Activated CD8-positive, alpha-beta T cell treated with anti-CD3 and anti-CD28 coated beads, Interleukin-2, amount 10 ng/mL, durations not matched to agents 7 days and 5 days (primary cell): ENCODE results near the gene PLD1. TPM values are rescaled to one million over a fixed set of nuclear protein-coding genes. Genes with fewer than 3 reads are reported as not detected.
"Not testable (repeated sequence)": the region's sequence is repeated elsewhere in the genome, so short reads cannot be mapped to it uniquely, and the experiment has no call there.

Source experiments
- ATAC-seq: fragments of 150-1000 bp; cut with Tn5 transposase; one replicate; pipeline ENCODE4 v1.10.0; 2021; ENCODE audit warnings: moderate library complexity
- CTCF ChIA-PET: fragments of 350-600 bp; sonication (Branson Sonifier 250); formaldehyde crosslinking; loops from one replicate; lab custom pipeline; 2021; ENCODE audit warnings: antibody characterized with exemption; lab: Charles Lee
- POLR2A ChIA-PET: fragments of 350-600 bp; sonication (Branson Sonifier 250); formaldehyde crosslinking; loops from one replicate; lab custom pipeline; 2021; ENCODE audit warnings: antibody characterized with exemption; lab: Charles Lee
- DNase-seq: peaks from one replicate; pipeline ENCODE4 v3.0.0-alpha.2; 2020
- H3K27ac Mint-ChIP-seq: one replicate; pipeline ENCODE4 v1.8.0; 2021; ENCODE audit warnings: mild to moderate bottlenecking, mixed read lengths
- H3K27me3 Mint-ChIP-seq: one replicate; pipeline ENCODE4 v1.8.0; 2021; ENCODE audit warnings: low read depth, mixed read lengths
- H3K36me3 Mint-ChIP-seq: one replicate; pipeline ENCODE4 v1.8.0; 2021; ENCODE audit warnings: low read depth, mixed read lengths
- H3K4me1 Mint-ChIP-seq: one replicate; pipeline ENCODE4 v1.8.0; 2021; ENCODE audit warnings: low read depth, mixed read lengths
- H3K4me3 Mint-ChIP-seq: one replicate; pipeline ENCODE4 v1.8.0; 2021; ENCODE audit warnings: mild to moderate bottlenecking, mixed read lengths
- H3K9me3 Mint-ChIP-seq: one replicate; pipeline ENCODE4 v1.8.0; 2022; ENCODE audit warnings: mixed read lengths; ENCODE audit not compliant: insufficient read depth
- total RNA-seq, 2 experiments: library from RNA; stranded (reverse); gene quantifications; one replicate each; pipeline ENCODE4 v1.2.3, GENCODE V29; 2021

The PLD1 gene
- total RNA-seq, 2 experiments from 2014 or later, result 0.29 to 1.1 TPM

GRCh38 chr3:171694888-171695287, 115.4 kb downstream of the PLD1 start:
- peaks cover 7% of the 10 kb centered on the region for H3K27me3 Mint-ChIP-seq
- H3K36me3 Mint-ChIP-seq, result no peaks in the 10 kb centered on the region

GRCh38 chr3:171692551-171692950, 117.7 kb downstream of the PLD1 start:
- H3K27me3 Mint-ChIP-seq, H3K9me3 Mint-ChIP-seq, H3K36me3 Mint-ChIP-seq, POLR2A ChIA-PET, CTCF ChIA-PET, H3K4me3 Mint-ChIP-seq, ATAC-seq, DNase-seq, H3K27ac Mint-ChIP-seq, H3K4me1 Mint-ChIP-seq: not testable (repeated sequence)

More at GRCh38 chr3:171694888-171695287, 115.4 kb downstream of the PLD1 start:
- ATAC-seq, result no peak
- Mint-ChIP-seq H3K4me3 (no peak overlapping the region), H3K9me3 (no peaks in the 10 kb centered on the region), H3K4me1 (peaks cover 4% of the 10 kb centered on the region), H3K27ac (no peak overlapping the region)
- DNase-seq, result no peak
- POLR2A ChIA-PET, result no interaction called here
- CTCF ChIA-PET, result no interaction called here

GRCh38 chr3:171691485-171691884, 118.8 kb downstream of the PLD1 start:
- ChIA-PET POLR2A (no interaction called here), CTCF (no interaction called here)
- Mint-ChIP-seq H3K4me1 (peaks cover 4% of the 10 kb centered on the region), H3K4me3 (no peak overlapping the region), H3K36me3 (no peaks in the 10 kb centered on the region), H3K9me3 (no peaks in the 10 kb centered on the region), H3K27me3 (peaks cover 4% of the 10 kb centered on the region), H3K27ac (no peak overlapping the region)
- no peak for ATAC-seq
- DNase-seq, result no peak

DNA sequence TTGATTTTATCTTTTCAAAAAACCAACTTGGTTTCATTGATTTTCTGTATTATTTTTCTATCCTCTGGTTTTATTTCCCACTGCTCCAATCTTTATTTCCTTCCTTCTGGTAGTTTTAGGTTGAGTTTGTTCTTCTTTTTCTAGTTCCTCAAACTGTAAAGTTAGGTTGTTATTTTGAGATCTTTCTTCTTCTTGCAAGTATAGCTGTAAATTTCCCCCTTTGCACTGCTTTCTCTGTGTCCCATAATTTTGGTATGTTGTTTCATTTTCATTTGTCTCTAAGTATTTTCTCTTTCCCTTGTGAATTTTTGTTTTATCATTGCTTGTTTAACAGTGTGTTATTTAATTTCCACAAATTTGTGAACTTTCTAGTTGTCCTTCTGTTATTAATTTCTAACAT, 120.0 kb downstream of the PLD1 start:
- Mint-ChIP-seq H3K4me3 (no peak overlapping the region), H3K9me3 (no peaks in the 10 kb centered on the region), H3K4me1 (peaks cover 4% of the 10 kb centered on the region), H3K27me3 (peaks cover 6% of the 10 kb centered on the region), H3K27ac (no peak overlapping the region), H3K36me3 (no peaks in the 10 kb centered on the region)
- ATAC-seq (no peak), DNase-seq (no peak)
- ChIA-PET POLR2A (no interaction called here), CTCF (no interaction called here)

DNA sequence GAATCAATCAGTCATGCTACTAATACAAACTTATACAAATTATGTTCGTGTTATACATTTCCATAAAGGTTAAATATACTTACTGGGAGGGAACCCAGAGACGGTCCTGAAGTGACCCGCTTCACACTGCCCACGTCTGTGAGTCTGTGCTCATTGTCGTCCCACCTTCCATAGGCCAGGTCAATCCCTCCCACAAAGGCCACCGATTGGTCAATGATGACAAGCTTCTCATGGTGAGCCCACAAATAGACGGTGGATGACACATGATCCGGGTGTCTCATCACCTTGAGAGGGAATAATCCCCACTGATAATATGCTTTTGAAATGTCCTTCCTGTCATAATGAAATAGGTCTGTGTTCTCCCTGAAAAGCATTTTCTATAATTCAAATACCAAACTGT, 121.7 kb downstream of the PLD1 start:
- Mint-ChIP-seq H3K4me1 (peaks cover 4% of the 10 kb centered on the region), H3K27me3 (peaks cover 10% of the 10 kb centered on the region), H3K36me3 (no peaks in the 10 kb centered on the region), H3K27ac (no peak overlapping the region), H3K9me3 (no peaks in the 10 kb centered on the region), H3K4me3 (no peak overlapping the region)
- CTCF ChIA-PET, result no interaction called here
- ATAC-seq (no peak), DNase-seq (no peak)
- POLR2A ChIA-PET, result no interaction called here

- DNase-seq, result no peak
- ChIA-PET POLR2A (no interaction called here), CTCF (no interaction called here)
- no peak overlapping the region for H3K4me3 Mint-ChIP-seq
- H3K36me3 Mint-ChIP-seq, result no peaks in the 10 kb centered on the region
- no peaks in the 10 kb centered on the region for H3K9me3 Mint-ChIP-seq
- H3K27ac Mint-ChIP-seq, result no peak overlapping the region
- peaks cover 16% of the 10 kb centered on the region for H3K27me3 Mint-ChIP-seq
- H3K4me1 Mint-ChIP-seq, result peaks cover 4% of the 10 kb centered on the region
- no peak for ATAC-seq
These were observed 122.3 kb downstream of the PLD1 start for GRCh38 chr3:171688002-171688401.

DNA sequence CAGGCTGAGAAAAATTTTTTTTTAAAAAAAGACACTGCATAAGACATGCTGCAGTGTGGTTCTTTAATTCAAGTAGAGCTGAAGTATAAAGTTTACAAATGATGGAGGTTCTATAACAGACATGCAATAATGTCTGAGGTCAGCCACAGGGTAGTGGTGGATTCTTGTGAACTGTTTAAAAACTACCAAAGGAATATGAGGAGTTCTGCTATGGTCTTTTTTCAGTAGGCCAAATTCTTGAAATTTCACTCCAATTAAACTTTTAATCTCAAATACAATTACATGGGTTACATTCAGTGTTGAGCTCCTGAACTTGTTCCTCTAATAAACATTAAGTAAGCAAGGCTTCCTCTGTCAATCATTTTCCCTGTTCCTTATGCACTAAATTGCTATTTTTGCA, 122.7 kb downstream of the PLD1 start:
- no peaks in the 10 kb centered on the region for H3K9me3 Mint-ChIP-seq
- no peaks in the 10 kb centered on the region for H3K36me3 Mint-ChIP-seq
- POLR2A ChIA-PET, result no interaction called here
- no peak overlapping the region for H3K27ac Mint-ChIP-seq
- CTCF ChIA-PET, result no interaction called here
- ATAC-seq (no peak), DNase-seq (no peak)
- H3K4me3 Mint-ChIP-seq, result no peak overlapping the region
- peaks cover 4% of the 10 kb centered on the region for H3K4me1 Mint-ChIP-seq
- peaks cover 18% of the 10 kb centered on the region for H3K27me3 Mint-ChIP-seq

GRCh38 chr3:171687064-171687463, 123.2 kb downstream of the PLD1 start:
- POLR2A ChIA-PET, result no interaction called here
- Mint-ChIP-seq H3K27me3 (peaks cover 18% of the 10 kb centered on the region), H3K9me3 (no peaks in the 10 kb centered on the region), H3K4me1 (peaks cover 4% of the 10 kb centered on the region), H3K4me3 (no peak overlapping the region), H3K27ac (no peak overlapping the region), H3K36me3 (no peaks in the 10 kb centered on the region)
- DNase-seq (no peak), ATAC-seq (no peak)
- CTCF ChIA-PET, result no interaction called here

DNA sequence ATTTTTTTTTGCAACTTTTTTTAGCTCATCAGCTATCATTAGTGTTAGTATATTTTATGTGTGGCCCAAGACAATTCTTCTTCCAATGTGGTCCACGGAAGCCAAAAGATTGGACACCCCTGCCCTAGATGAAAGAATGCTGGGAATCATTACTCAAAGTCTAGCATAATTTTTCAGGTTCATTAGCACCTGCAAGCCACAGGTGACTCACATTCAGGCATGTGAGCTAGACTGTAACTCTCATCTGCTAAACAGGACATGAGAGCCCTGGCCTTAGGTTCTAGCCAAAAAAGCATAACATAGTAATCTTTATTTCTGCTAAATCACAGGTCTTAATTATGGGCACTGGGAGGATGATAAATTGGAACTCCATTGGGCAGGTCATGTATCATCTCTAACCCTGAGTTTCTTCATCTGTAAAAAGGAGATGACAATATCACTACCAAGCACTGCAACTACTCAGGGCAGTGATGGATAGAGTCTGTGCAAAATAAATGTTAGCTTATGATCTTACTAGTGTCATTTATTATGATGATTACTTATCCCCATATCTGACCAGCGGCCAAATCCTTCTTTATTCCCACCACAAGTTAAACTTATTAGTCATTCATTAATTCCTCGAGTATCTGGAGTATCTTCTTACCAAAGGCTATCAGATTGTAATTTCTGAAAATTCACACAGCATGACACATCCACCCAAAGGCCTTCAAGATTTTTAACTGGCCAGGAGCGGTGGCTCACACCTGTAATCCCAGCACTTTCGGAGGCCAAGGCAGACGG, 125.0 kb downstream of the PLD1 start:
- no peak overlapping the region for H3K4me3 Mint-ChIP-seq
- ATAC-seq, result no peak
- no peaks in the 10 kb centered on the region for H3K9me3 Mint-ChIP-seq
- H3K4me1 Mint-ChIP-seq, result peaks cover 2% of the 10 kb centered on the region
- peaks cover 22% of the 10 kb centered on the region for H3K27me3 Mint-ChIP-seq
- ChIA-PET CTCF (interaction anchor here (0.6 kb wide), 1 partner anchor 736 kb away, joined by 3 read pairs; no protein-coding TSS in a partner anchor), POLR2A (no interaction called here)
- H3K36me3 Mint-ChIP-seq, result no peaks in the 10 kb centered on the region
- DNase-seq, result no peak
- H3K27ac Mint-ChIP-seq, result no peak overlapping the region

DNA sequence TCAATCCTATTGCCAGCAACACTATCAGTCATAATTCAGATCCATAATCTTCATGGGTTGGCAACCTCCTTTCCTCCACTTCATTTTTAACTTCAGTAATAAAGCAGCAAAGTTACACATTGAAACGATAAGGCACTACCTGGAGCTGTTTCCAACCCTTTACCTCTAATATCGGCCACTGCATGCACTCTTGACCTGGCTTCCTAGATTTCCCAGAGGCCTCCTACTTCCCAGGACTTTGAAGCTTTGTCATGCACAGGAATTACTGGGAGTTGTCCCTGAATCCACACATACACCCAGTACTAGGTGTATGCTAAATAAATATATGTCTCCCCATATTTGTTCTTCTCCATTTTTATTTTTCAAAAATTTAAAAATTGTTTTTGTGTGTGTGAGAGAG, 126.1 kb downstream of the PLD1 start:
- Mint-ChIP-seq H3K27me3 (peaks cover 22% of the 10 kb centered on the region), H3K9me3 (no peaks in the 10 kb centered on the region), H3K36me3 (no peaks in the 10 kb centered on the region), H3K4me3 (no peak overlapping the region), H3K4me1 (no peaks in the 10 kb centered on the region), H3K27ac (no peak overlapping the region)
- DNase-seq (no peak), ATAC-seq (no peak)
- CTCF ChIA-PET, result no interaction called here
- POLR2A ChIA-PET, result no interaction called here

- no peaks in the 10 kb centered on the region for H3K4me1 Mint-ChIP-seq
- no peak overlapping the region for H3K27ac Mint-ChIP-seq
- H3K27me3 Mint-ChIP-seq, result peaks cover 26% of the 10 kb centered on the region
- no peaks in the 10 kb centered on the region for H3K9me3 Mint-ChIP-seq
- ChIA-PET CTCF (no interaction called here), POLR2A (no interaction called here)
- H3K36me3 Mint-ChIP-seq, result no peaks in the 10 kb centered on the region
- DNase-seq (no peak), ATAC-seq (no peak)
- H3K4me3 Mint-ChIP-seq, result no peak overlapping the region
These were observed 127.5 kb downstream of the PLD1 start for GRCh38 chr3:171682743-171683142.

GRCh38 chr3:171680726-171681411, 129.4 kb downstream of the PLD1 start:
- DNase-seq, result no peak
- ChIA-PET POLR2A (no interaction called here), CTCF (no interaction called here)
- no peak for ATAC-seq
- H3K27me3 Mint-ChIP-seq, result peaks cover 26% of the 10 kb centered on the region
- H3K4me1 Mint-ChIP-seq, result no peaks in the 10 kb centered on the region
- no peak overlapping the region for H3K4me3 Mint-ChIP-seq
- no peak overlapping the region for H3K27ac Mint-ChIP-seq
- H3K9me3 Mint-ChIP-seq, result no peaks in the 10 kb centered on the region
- no peaks in the 10 kb centered on the region for H3K36me3 Mint-ChIP-seq
